Cardiac muscle cell (in vitro differentiated cells and primary cell): ENCODE data around the gene CFAP91. TPM values are rescaled to one million over a fixed set of nuclear protein-coding genes. Genes with fewer than 3 reads are reported as not detected.

Source experiments
- DNase-seq, 2 donors: peaks; one replicate each; pipeline versions ENCODE4 v3.0.0 to v3.0.0-alpha.2; 2010 to 2017; ENCODE audit warnings: low read depth in 1 of 2, low spot score in 1 of 2
- H3K27ac ChIP-seq: fragments of 200-600 bp; sonication (generic); 2 replicates; pipeline ENCODE4 v1.5.1; 2016
- H3K27me3 ChIP-seq: fragments of 200-600 bp; sonication (generic); 2 replicates; pipeline ENCODE4 v1.6.0; 2016; ENCODE audit warnings: control low read depth
- H3K36me3 ChIP-seq: fragments of 200-600 bp; sonication (generic); 2 replicates; pipeline ENCODE4 v1.5.1; 2016; ENCODE audit warnings: control low read depth
- H3K4me1 ChIP-seq: fragments of 200-600 bp; sonication (generic); 2 replicates; pipeline ENCODE4 v1.8.1; 2017; ENCODE audit warnings: low read depth, mild to moderate bottlenecking, mixed run types
- H3K4me3 ChIP-seq: fragments of 200-600 bp; sonication (generic); 2 replicates; pipeline ENCODE4 v1.5.1; 2016; ENCODE audit warnings: mild to moderate bottlenecking
- H3K9me3 ChIP-seq: fragments of 200-600 bp; sonication (generic); 2 replicates; pipeline ENCODE4 v1.5.1; 2017; ENCODE audit warnings: low read depth, mild to moderate bottlenecking, control low read depth
- polyA plus RNA-seq: library from polyadenylated mRNA; unstranded; fragments of >200 nt; fragmentation: Nextera tagmentation; extraction: Ambion mirVana; gene quantifications from 2 replicates; pipeline ENCODE4 v1.2.1, GENCODE V29; 2016
- total RNA-seq: library from RNA; depleted of rRNA; stranded (reverse); fragments of >200 nt; gene quantifications from 2 replicates; pipeline ENCODE4 v1.2.3, GENCODE V29; 2016
- TF ChIP-seq, protein P1 (sequence below): IDR thresholded peaks from 2 replicates; pipeline ENCODE4 v1.5.1; 2012; ENCODE audit warnings: low read depth, mild to moderate bottlenecking, low read length

Gene CFAP91
- total and polyA plus RNA-seq, 2 experiments from 2014 or later, result 0.92 to 1.4 TPM

DNA sequence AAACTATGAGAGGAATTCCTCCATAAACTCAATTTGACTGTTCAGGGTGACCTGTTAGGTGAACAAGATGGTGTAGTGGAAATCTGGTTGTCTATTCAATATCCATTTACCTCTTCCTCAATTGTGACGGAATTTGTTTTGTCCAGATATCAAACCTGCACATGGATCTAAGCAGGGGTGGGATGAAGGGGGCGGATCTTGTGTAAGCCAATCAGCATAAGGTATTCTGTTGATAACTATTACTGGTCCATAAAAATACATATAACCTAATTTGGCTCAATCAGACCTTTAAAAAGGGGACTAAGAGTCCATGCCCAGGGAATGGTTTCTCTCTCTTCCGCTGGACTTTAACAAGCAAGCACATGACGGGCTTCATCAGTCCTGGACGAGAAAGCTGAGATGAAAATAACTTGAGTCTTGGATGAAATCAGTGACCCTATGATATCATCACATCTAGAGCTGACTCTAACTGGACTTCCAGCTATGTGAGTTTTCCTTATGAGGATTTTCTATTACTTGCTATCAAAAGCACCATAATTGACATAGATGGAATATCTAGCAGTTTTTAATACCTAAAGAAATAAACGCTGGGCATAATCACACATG is 36.8 kb upstream of the CFAP91 start:
- peaks cover 9% of the 10 kb centered on the region for H3K36me3 ChIP-seq
- DNase-seq, result no peak
- H3K4me1 ChIP-seq, result peaks cover 62% of the 10 kb centered on the region
- TF ChIP-seq, protein P1, sequence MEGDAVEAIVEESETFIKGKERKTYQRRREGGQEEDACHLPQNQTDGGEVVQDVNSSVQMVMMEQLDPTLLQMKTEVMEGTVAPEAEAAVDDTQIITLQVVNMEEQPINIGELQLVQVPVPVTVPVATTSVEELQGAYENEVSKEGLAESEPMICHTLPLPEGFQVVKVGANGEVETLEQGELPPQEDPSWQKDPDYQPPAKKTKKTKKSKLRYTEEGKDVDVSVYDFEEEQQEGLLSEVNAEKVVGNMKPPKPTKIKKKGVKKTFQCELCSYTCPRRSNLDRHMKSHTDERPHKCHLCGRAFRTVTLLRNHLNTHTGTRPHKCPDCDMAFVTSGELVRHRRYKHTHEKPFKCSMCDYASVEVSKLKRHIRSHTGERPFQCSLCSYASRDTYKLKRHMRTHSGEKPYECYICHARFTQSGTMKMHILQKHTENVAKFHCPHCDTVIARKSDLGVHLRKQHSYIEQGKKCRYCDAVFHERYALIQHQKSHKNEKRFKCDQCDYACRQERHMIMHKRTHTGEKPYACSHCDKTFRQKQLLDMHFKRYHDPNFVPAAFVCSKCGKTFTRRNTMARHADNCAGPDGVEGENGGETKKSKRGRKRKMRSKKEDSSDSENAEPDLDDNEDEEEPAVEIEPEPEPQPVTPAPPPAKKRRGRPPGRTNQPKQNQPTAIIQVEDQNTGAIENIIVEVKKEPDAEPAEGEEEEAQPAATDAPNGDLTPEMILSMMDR, result no peak
- H3K4me3 ChIP-seq, result no peak overlapping the region
- no peaks in the 10 kb centered on the region for H3K9me3 ChIP-seq
- H3K27ac ChIP-seq, result peak overlapping the region; percentile 100
- no peaks in the 10 kb centered on the region for H3K27me3 ChIP-seq

DNA sequence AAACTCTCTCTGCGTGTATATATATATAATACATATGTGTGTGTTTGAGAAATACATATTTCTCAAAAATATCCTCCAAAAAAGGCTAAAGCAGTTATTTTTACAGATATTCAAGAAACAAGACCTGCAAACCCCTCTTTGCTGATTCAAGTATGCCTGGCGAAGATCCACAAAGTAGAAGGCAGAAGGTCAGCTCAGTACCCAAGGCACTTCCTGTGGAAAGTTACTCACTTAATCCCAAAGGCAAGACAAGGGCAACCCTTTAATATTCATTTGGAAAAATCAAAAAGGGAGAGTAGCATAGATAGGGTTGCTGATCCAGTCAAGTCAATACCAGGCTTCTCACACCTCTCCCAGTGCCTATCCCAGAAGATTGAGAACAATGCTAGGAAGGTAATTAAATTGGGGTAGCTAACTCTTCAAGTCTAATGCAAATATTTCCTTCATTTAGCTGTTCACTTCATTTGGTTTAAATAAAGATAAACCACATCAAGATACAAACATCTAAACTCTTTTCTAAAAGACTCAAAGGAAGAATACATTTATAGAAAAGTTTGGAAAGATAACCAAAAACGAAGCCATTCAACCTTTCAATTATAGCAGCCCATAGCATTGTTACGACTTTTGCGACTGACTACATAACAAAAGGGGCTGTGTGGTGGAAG is 32.8 kb upstream of the CFAP91 start:
- Histone ChIP-seq H3K4me1 (peaks cover 58% of the 10 kb centered on the region), H3K9me3 (no peaks in the 10 kb centered on the region), H3K27ac (peak overlapping the region; percentile 67), H3K4me3 (no peak overlapping the region), H3K36me3 (peaks cover 27% of the 10 kb centered on the region), H3K27me3 (no peaks in the 10 kb centered on the region)
- DNase-seq, result peak in 1 of 2 donors; percentile 42
- TF ChIP-seq, protein P1, result no peak

DNA sequence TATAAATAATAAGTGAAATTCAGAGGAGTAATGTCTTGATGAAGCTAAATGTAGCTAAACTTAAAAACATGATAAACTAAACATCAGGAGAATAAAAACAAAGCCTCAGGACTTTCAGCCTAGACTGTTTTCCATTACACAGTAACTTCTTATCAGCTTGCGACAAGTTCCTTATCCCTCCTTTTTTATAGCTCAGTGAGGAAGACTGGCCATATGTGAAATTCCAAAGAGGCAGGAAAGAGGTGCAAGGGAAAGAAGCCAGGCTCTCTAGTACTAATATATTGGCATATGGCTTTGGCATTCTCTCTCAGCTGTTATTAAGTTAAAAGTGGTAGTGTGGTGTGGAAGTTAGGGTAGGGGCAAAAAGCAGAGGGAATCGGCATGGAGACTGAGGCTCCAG is 30.0 kb upstream of the CFAP91 start:
- TF ChIP-seq, protein P1, result no peak
- H3K4me3 ChIP-seq, result no peak overlapping the region
- peaks cover 25% of the 10 kb centered on the region for H3K36me3 ChIP-seq
- H3K27me3 ChIP-seq, result no peaks in the 10 kb centered on the region
- DNase-seq, result peak; percentile 21 to 89
- peak overlapping the region; percentile 99 for H3K27ac ChIP-seq
- no peaks in the 10 kb centered on the region for H3K9me3 ChIP-seq
- H3K4me1 ChIP-seq, result peaks cover 46% of the 10 kb centered on the region

DNA sequence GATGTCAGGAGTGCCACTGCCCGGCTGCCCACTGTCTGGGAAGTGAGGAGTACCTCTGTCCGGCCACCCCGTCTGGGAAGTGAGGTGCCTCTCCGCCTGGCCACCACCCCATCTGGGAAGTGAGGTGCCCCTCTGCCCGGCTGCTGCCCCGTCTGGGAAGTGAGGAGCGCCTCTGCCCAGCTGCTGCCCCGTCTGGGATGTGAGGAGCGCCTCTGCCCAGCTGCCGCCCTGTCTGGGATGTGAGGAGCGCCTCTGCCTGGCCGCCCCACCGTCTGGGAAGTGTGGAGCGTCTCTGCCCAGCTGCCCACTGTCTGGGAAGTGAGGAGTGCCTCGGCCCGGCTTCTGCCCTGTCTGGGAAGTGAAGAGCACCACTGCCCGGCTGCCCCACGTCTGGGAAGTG is 28.9 kb upstream of the CFAP91 start:
- H3K9me3 ChIP-seq, result no peaks in the 10 kb centered on the region
- H3K4me3 ChIP-seq, result no peak overlapping the region
- peak overlapping the region; percentile 99 for H3K27ac ChIP-seq
- TF ChIP-seq, protein P1, result no peak
- H3K27me3 ChIP-seq, result no peaks in the 10 kb centered on the region
- no peak for DNase-seq
- H3K36me3 ChIP-seq, result peaks cover 21% of the 10 kb centered on the region
- peaks cover 42% of the 10 kb centered on the region for H3K4me1 ChIP-seq

DNA sequence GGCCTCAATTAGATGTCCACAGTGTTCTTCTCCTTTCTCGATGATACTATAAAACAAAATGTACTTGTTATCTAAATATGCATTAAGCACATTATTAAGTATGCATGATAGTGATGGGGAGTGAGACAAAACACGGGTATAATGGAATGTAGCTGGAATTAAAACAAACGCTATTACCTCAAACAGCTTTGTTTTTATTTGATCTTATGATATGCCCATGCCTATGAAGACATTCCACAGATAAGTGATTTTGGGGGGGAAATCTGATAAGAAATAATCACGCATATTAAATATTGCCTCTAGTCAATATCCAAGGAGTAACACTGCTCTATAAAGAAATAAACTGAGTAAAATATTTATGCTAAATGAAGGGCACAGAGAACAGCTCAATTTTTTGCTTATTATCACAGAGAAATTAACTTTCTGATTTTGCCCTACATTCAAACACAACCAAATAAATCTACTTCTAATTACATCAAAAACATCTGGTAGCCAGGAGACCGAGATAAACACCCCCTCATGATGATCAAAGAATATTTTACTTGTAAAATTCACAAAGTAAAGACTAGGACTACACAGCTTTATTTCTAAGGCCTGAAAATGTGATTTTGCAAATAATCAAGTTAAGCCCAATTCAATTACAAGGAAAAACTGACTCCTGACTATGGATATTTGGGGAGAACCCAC is 27.5 kb upstream of the CFAP91 start:
- H3K36me3 ChIP-seq, result peaks cover 17% of the 10 kb centered on the region
- DNase-seq, result no peak
- H3K4me1 ChIP-seq, result peaks cover 34% of the 10 kb centered on the region
- TF ChIP-seq, protein P1, result no peak
- H3K27ac ChIP-seq, result peak overlapping the region; percentile 94
- H3K9me3 ChIP-seq, result no peaks in the 10 kb centered on the region
- H3K4me3 ChIP-seq, result peak overlapping the region; percentile 63
- H3K27me3 ChIP-seq, result no peaks in the 10 kb centered on the region
